Hepatocyte (in vitro differentiated cells): Measurements from ENCODE around the gene CNTN4. TPM values are rescaled to one million over a fixed set of nuclear protein-coding genes. Genes with fewer than 3 reads are reported as not detected.

Experiments
- DNase-seq: peaks from one replicate; pipeline ENCODE4 v3.0.0-alpha.2; 2016; ENCODE audit warnings: low spot score
- H2AFZ ChIP-seq: fragments of 200-600 bp; sonication (generic); 2 replicates; pipeline ENCODE4 v1.6.0; 2016; ENCODE audit warnings: antibody characterized with exemption, mild to moderate bottlenecking
- H3K27ac ChIP-seq: fragments of 200-600 bp; sonication (generic); 2 replicates; pipeline ENCODE4 v1.5.1; 2016; ENCODE audit warnings: mild to moderate bottlenecking
- H3K27me3 ChIP-seq: fragments of 200-600 bp; sonication (generic); 2 replicates; pipeline ENCODE4 v1.6.1; 2016
- H3K36me3 ChIP-seq: fragments of 200-600 bp; sonication (generic); replicated peaks from 2 replicates; pipeline ENCODE4 v1.5.1; 2016; ENCODE audit warnings: low read depth; ENCODE audit not compliant: insufficient read depth
- H3K4me1 ChIP-seq: fragments of 200-600 bp; sonication (generic); 2 replicates; pipeline ENCODE4 v1.5.1; 2016; ENCODE audit warnings: mild to moderate bottlenecking, moderate library complexity; ENCODE audit not compliant: insufficient read depth
- H3K4me2 ChIP-seq: fragments of 200-600 bp; sonication (generic); 2 replicates; pipeline ENCODE4 v1.6.0; 2016
- H3K4me3 ChIP-seq: fragments of 200-600 bp; sonication (generic); 2 replicates; pipeline ENCODE4 v1.5.1; 2016; ENCODE audit warnings: mild to moderate bottlenecking
- H3K79me2 ChIP-seq: fragments of 200-600 bp; sonication (generic); 2 replicates; pipeline ENCODE4 v1.6.0; 2017; ENCODE audit warnings: mild to moderate bottlenecking
- H3K9me2 ChIP-seq: fragments of 200-600 bp; sonication (generic); replicated peaks from 2 replicates; pipeline ENCODE4 v1.6.0; 2017; ENCODE audit warnings: mild to moderate bottlenecking; ENCODE audit not compliant: insufficient read depth
- H3K9me3 ChIP-seq: fragments of 200-600 bp; sonication (generic); 2 replicates; pipeline ENCODE4 v1.5.1; 2016; ENCODE audit warnings: low read depth, mild to moderate bottlenecking
- H4K20me1 ChIP-seq: fragments of 200-600 bp; sonication (generic); 2 replicates; pipeline ENCODE4 v1.6.0; 2016; ENCODE audit warnings: mild to moderate bottlenecking; ENCODE audit not compliant: insufficient read depth, poor library complexity, severe bottlenecking
- CTCF ChIP-seq: fragments of 200-600 bp; sonication (generic); IDR thresholded peaks from 2 replicates; pipeline ENCODE4 v1.5.1; 2016; ENCODE audit warnings: antibody characterized with exemption, mild to moderate bottlenecking; ENCODE audit not compliant: poor library complexity
- EZH2 ChIP-seq: fragments of 200-600 bp; sonication (generic); IDR thresholded peaks from 2 replicates; pipeline ENCODE4 v1.6.1; 2016; ENCODE audit warnings: antibody characterized with exemption, mild to moderate bottlenecking, borderline replicate concordance
- EZH2phosphoT487 ChIP-seq: fragments of 200-600 bp; sonication (generic); IDR thresholded peaks from one replicate; pipeline ENCODE4 v1.6.1; 2018; ENCODE audit warnings: antibody characterized with exemption, mild to moderate bottlenecking, low read depth, moderate library complexity; ENCODE audit not compliant: unreplicated experiment, severe bottlenecking
- WGBS: methylation state at CpG from one replicate; pipeline ENCODE4 v1.1.6; 2016; ENCODE audit warnings: low lambda C conversion rate; ENCODE audit errors: missing lambda C conversion rate; 5-methylcytosine and 5-hydroxymethylcytosine counted together
- polyA plus RNA-seq: library from polyadenylated mRNA; unstranded; fragments of >200 nt; fragmentation: Nextera tagmentation; extraction: Ambion mirVana; gene quantifications from 2 replicates; pipeline ENCODE4 v1.2.1, GENCODE V29; 2016
- total RNA-seq: library from RNA; depleted of rRNA; stranded (reverse); fragments of >200 nt; gene quantifications from 2 replicates; pipeline ENCODE4 v1.2.3, GENCODE V29; 2014

CNTN4 gene
- total and polyA plus RNA-seq, 2 experiments from 2014 or later: 17.6 to 30.3 TPM

GRCh38 chr3:2206536-2206935, 107.9 kb downstream of the CNTN4 start:
- no peak overlapping the region for H3K27ac ChIP-seq
- H3K9me2 ChIP-seq: no peaks in the 10 kb centered on the region
- DNase-seq: no peak
- H3K27me3 ChIP-seq: no peaks in the 10 kb centered on the region
- H3K9me3 ChIP-seq: no peaks in the 10 kb centered on the region
- no peak overlapping the region for H2AFZ ChIP-seq
- H3K4me1 ChIP-seq: no peaks in the 10 kb centered on the region
- WGBS: 94% methylated on average over 4 of the region's 4 CpGs
- no peaks in the 10 kb centered on the region for H3K79me2 ChIP-seq
- H4K20me1 ChIP-seq: no peaks in the 10 kb centered on the region
- no peak overlapping the region for H3K4me3 ChIP-seq
- no peaks in the 10 kb centered on the region for H3K36me3 ChIP-seq
- H3K4me2 ChIP-seq: no peak overlapping the region
- TF ChIP-seq CTCF: no peak
- no peak for TF ChIP-seq EZH2
- no peak for TF ChIP-seq EZH2phosphoT487

- no peaks in the 10 kb centered on the region for H3K79me2 ChIP-seq
- H3K9me2 ChIP-seq: no peaks in the 10 kb centered on the region
- no peak overlapping the region for H3K27ac ChIP-seq
- no peaks in the 10 kb centered on the region for H4K20me1 ChIP-seq
- no peak overlapping the region for H2AFZ ChIP-seq
- WGBS: 74% methylated on average over 2 of the region's 2 CpGs
- no peak for DNase-seq
- no peaks in the 10 kb centered on the region for H3K36me3 ChIP-seq
- no peak overlapping the region for H3K4me3 ChIP-seq
- no peaks in the 10 kb centered on the region for H3K4me1 ChIP-seq
- TF ChIP-seq EZH2phosphoT487 (no peak), EZH2 (no peak), CTCF (no peak)
- no peaks in the 10 kb centered on the region for H3K27me3 ChIP-seq
- H3K9me3 ChIP-seq: no peaks in the 10 kb centered on the region
- no peak overlapping the region for H3K4me2 ChIP-seq
Observed at GRCh38 chr3:2211568-2211967, 112.9 kb downstream of the CNTN4 start.

GRCh38 chr3:2212206-2212605, 113.5 kb downstream of the CNTN4 start:
- Histone ChIP-seq H3K79me2 (no peaks in the 10 kb centered on the region), H3K27me3 (no peaks in the 10 kb centered on the region), H3K4me2 (no peak overlapping the region), H3K9me2 (no peaks in the 10 kb centered on the region), H3K9me3 (no peaks in the 10 kb centered on the region), H3K4me1 (no peaks in the 10 kb centered on the region), H2AFZ (no peak overlapping the region), H3K36me3 (no peaks in the 10 kb centered on the region), H3K4me3 (no peak overlapping the region), H4K20me1 (no peaks in the 10 kb centered on the region), H3K27ac (no peak overlapping the region)
- TF ChIP-seq EZH2phosphoT487 (no peak), EZH2 (no peak), CTCF (no peak)
- WGBS: 83% methylated on average over 3 of the region's 3 CpGs
- no peak for DNase-seq

GRCh38 chr3:2218375-2218774, 119.7 kb downstream of the CNTN4 start:
- Histone ChIP-seq H2AFZ (no peak overlapping the region), H3K9me3 (no peaks in the 10 kb centered on the region), H3K4me3 (no peak overlapping the region), H3K9me2 (no peaks in the 10 kb centered on the region), H3K4me1 (no peaks in the 10 kb centered on the region), H3K79me2 (no peaks in the 10 kb centered on the region), H3K4me2 (no peak overlapping the region), H3K27ac (no peak overlapping the region), H4K20me1 (no peaks in the 10 kb centered on the region), H3K36me3 (no peaks in the 10 kb centered on the region), H3K27me3 (no peaks in the 10 kb centered on the region)
- WGBS: 89% methylated on average over 4 of the region's 4 CpGs
- TF ChIP-seq CTCF (no peak), EZH2phosphoT487 (no peak), EZH2 (no peak)
- no peak for DNase-seq
